DLD1 (cell line): Measurements from ENCODE around the gene RNF214.
"Not testable (repeated sequence)": the region's sequence is repeated elsewhere in the genome, so short reads cannot be mapped to it uniquely, and the experiment has no call there.

Experiments
- in situ Hi-C: cut with HindIII; loops from 2 replicates; pipeline ENCODE4 v1.10.0; 2017; ENCODE audit warnings: low sequenced_read_pairs

The RNF214 gene

GRCh38 chr11:117232092-117232878 is at the start of gene RNF214:
RNF214 (plus strand) TSS chr11:117232671; CDS start chr11:117234273, 1,602 bp downstream.
- in situ Hi-C loops = no loop called here

GRCh38 chr11:117183178-117183577 is 49.3 kb upstream of the RNF214 start:
- in situ Hi-C loops = not testable (repeated sequence)

GRCh38 chr11:117183724-117184349 is 48.6 kb upstream of the RNF214 start:
- in situ Hi-C loops = no loop called here

- in situ Hi-C loops = no loop called here
Measured at GRCh38 chr11:117185736-117186430, 46.6 kb upstream of the RNF214 start.

GRCh38 chr11:117186431-117186761 is 46.1 kb upstream of the RNF214 start:
- in situ Hi-C loops = no loop called here

- in situ Hi-C loops = no loop called here
Measured at GRCh38 chr11:117187007-117187406, 45.5 kb upstream of the RNF214 start.

GRCh38 chr11:117187428-117187798 is 45.1 kb upstream of the RNF214 start:
- in situ Hi-C loops = no loop called here

GRCh38 chr11:117187799-117188481 is 44.5 kb upstream of the RNF214 start:
- in situ Hi-C loops = no loop called here

GRCh38 chr11:117188620-117189081 is 43.8 kb upstream of the RNF214 start:
- in situ Hi-C loops = no loop called here

- in situ Hi-C loops = no loop called here
Measured at GRCh38 chr11:117189191-117189940, 43.1 kb upstream of the RNF214 start.

- in situ Hi-C loops = no loop called here
Measured at GRCh38 chr11:117189941-117190544, 42.4 kb upstream of the RNF214 start.

- in situ Hi-C loops = no loop called here
Measured at GRCh38 chr11:117191680-117192400, 40.6 kb upstream of the RNF214 start.

GRCh38 chr11:117192401-117192875 is 40.0 kb upstream of the RNF214 start:
- in situ Hi-C loops = no loop called here

GRCh38 chr11:117193130-117194020 is 39.1 kb upstream of the RNF214 start:
- in situ Hi-C loops = no loop called here

- in situ Hi-C loops = no loop called here
Measured at GRCh38 chr11:117194267-117194666, 38.2 kb upstream of the RNF214 start.

- in situ Hi-C loops = no loop called here
Measured at GRCh38 chr11:117195258-117195657, 37.2 kb upstream of the RNF214 start.

GRCh38 chr11:117195761-117196160 is 36.7 kb upstream of the RNF214 start:
- in situ Hi-C loops = no loop called here

- in situ Hi-C loops = no loop called here
Measured at GRCh38 chr11:117197006-117197405, 35.5 kb upstream of the RNF214 start.
